ENCODE results near the gene AFMID. TPM values are rescaled to one million over a fixed set of nuclear protein-coding genes. Genes with fewer than 3 reads are reported as not detected.

AFMID gene
- total and polyA plus RNA-seq, 2 of the 8 experiments (the other 6 are each of a cell fraction or from before 2014, with no cell fraction given) = 49.0 to 53.0 TPM

DNA sequence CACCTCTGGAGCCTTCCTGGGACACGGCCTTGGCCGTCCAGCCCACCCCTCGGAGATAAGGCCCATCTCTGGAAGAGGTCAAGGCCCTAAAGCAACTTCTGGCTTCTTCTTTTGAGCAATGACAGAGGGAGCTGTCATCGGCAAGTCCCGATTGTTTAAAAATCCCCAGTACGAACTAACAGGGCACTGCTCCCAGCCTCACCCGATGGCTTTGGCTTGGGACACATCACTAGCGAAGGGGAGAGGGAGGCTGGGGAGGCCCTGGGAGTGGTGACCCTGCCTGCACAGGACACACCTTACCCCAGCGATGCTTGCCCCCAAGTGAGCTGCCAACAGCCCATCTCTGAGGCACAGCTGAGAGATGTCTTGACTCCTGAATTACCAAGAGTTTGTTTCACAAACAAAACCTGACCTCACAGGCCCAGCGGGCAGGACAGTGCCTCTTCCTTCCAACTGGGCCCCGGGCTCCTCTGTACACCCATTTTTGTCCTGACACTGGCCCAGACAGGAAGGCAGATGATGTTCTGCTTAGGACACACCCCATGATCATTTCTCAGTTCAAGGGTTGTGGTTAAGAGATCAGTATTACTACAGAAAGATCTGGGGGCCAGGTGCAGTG lies 14.0 kb upstream of the AFMID start:
- Histone ChIP-seq H3K4me2 (ENCODE audit: insufficient read depth in 1 of 2, low read depth in 2 of 2, low read length in 2 of 2) (no peak overlapping the region), H2BK15ac (ENCODE audit: low read length) (no peak overlapping the region), H4K20me1 (replicated peaks in 1 of 2; ENCODE audit: control insufficient read depth in 1 of 2, insufficient read depth in 2 of 2, low read length in 2 of 2) (peaks cover 15 to 22% of the 10 kb centered on the region in 2 experiments), H2AK5ac (ENCODE audit: low read depth, low read length) (no peak overlapping the region), H4K8ac (ENCODE audit: extremely low read depth, insufficient read depth, low read length) (peak overlapping the region; percentile 91; the same call in 1 of the 2 replicates), H4K5ac (ENCODE audit: insufficient read length, low read depth, low read length) (no peak overlapping the region), H3K27ac (ENCODE audit: low read depth, low read length) (no peak overlapping the region), H3K4me3 (ENCODE audit: extremely low read depth in 1 of 4, insufficient read depth in 2 of 4, low read depth in 3 of 4, low read length in 4 of 4) (no peak overlapping the region), H3K56ac (replicated peaks; ENCODE audit: insufficient read length, low read depth, low read length) (no peak overlapping the region), H2BK5ac (ENCODE audit: low read depth, low read length) (no peak overlapping the region; the same call in 1 of the 2 replicates), H3K9me3 (ENCODE audit: insufficient read depth in 2 of 2, low read depth in 1 of 2, low read length in 1 of 2) (no peaks in the 10 kb centered on the region), H3K4ac (replicated peaks; ENCODE audit: insufficient read length, low read depth, low read length) (no peak overlapping the region), H3K27me3 (replicated peaks in 1 of 4; ENCODE audit: control insufficient read depth in 3 of 4, extremely low read depth in 1 of 4, insufficient read depth in 3 of 4, low read length in 3 of 4) (no peaks in the 10 kb centered on the region), H3K36me3 (ENCODE audit: control insufficient read depth in 2 of 4, insufficient read depth in 4 of 4, low read length in 3 of 4) (peaks cover 8 to 34% (median 15%) of the 10 kb centered on the region in 4 experiments; a peak in 7 of 8 replicates), H3K79me1 (ENCODE audit: low read depth, low read length) (peaks cover 6% of the 10 kb centered on the region), H2AFZ (ENCODE audit: low read length) (no peak overlapping the region), H3K18ac (ENCODE audit: extremely low read depth, low read length) (no peak overlapping the region), H2BK12ac (ENCODE audit: low read depth, low read length) (no peak overlapping the region), H2BK120ac (replicated peaks; ENCODE audit: low read depth, low read length) (no peak overlapping the region), H4K91ac (replicated peaks; ENCODE audit: insufficient read length, low read length) (no peak overlapping the region), H3K9ac (replicated peaks in 1 of 4; ENCODE audit: extremely low read depth in 1 of 4, low read depth in 3 of 4, low read length in 3 of 4) (no peak overlapping the region), H3K23ac (ENCODE audit: insufficient read length) (no peak overlapping the region), H2BK20ac (ENCODE audit: low read length) (no peak overlapping the region), H3K4me1 (replicated peaks in 1 of 4; ENCODE audit: control insufficient read depth in 3 of 4, insufficient read depth in 4 of 4, low read length in 3 of 4) (peaks cover 5 to 33% (median 15%) of the 10 kb centered on the region in 4 experiments), H3K14ac (ENCODE audit: insufficient read length) (no peak overlapping the region), H3K79me2 (ENCODE audit: control insufficient read depth in 1 of 2, insufficient read depth in 2 of 2, low read length in 2 of 2) (no peaks in the 10 kb centered on the region), H3K23me2 (ENCODE audit: low read depth, low read length) (peaks cover 5% of the 10 kb centered on the region; the same call in 1 of the 2 replicates)
- no peak for TF ChIP-seq FOSL1 (IDR thresholded peaks at IDR 0.05; ENCODE audit: insufficient read depth, low read depth, low read length)
- TF ChIP-seq BACH1 (IDR thresholded peaks at IDR 0.05; ENCODE audit: low read length) = no peak
- no peak for TF ChIP-seq TBP (IDR thresholded peaks at IDR 0.05; ENCODE audit: low read depth, low read length)
- TF ChIP-seq CHD1 (IDR thresholded peaks at IDR 0.05; ENCODE audit: low read depth, low read length) = no peak
- CTCF ChIA-PET (ENCODE audit: partially characterized antibody) = interaction anchor here (0.6 to 10.0 kb wide), 6 partner anchors 13 to 202 kb away, joined by 3 to 87 read pairs (median 26); partner anchors contain the start of genes AFMID and TK1
- no peak for DNase-seq (ENCODE audit: low read depth in 1 of 2, low spot score in 2 of 2)
- 91% methylated on average over 11 of the region's 11 CpGs; no CpG with 5 or more reads in 1 of the 2 experiments for WGBS, 2 experiments (ENCODE audit: extremely low coverage in 1 of 2, insufficient coverage in 1 of 2, insufficient read length in 1 of 2, insufficient replicate concordance in 2 of 2, low coverage in 1 of 2, low lambda C conversion rate in 2 of 2, missing lambda C conversion rate in 1 of 2)
- no peak for FAIRE-seq
- POLR2A ChIA-PET (ENCODE audit: partially characterized antibody) = interaction anchor here (0.9 to 10.2 kb wide), 9 partner anchors 11 to 78 kb away, joined by 3 to 131 read pairs (median 5); partner anchors contain the start of genes AFMID, TK1 and TMC6

Measured in H1 (cell line).